Activated naive CD8-positive, alpha-beta T cell treated with anti-CD3 and anti-CD28 coated beads, Interleukin-2, amount 50 U/mL, for 24 hours (primary cell): ENCODE results near the gene SCN4A.
"Not testable (repeated sequence)": the region's sequence is repeated elsewhere in the genome, so short reads cannot be mapped to it uniquely, and the experiment has no call there.

Experiments
- ATAC-seq: fragments of 150-1000 bp; cut with Tn5 transposase; one replicate; pipeline ENCODE4 v1.10.0; 2021
- DNase-seq: peaks from one replicate; pipeline ENCODE4 v3.0.0; 2021
- H3K27ac Mint-ChIP-seq: one replicate; pipeline ENCODE4 v1.8.0; 2021; ENCODE audit warnings: mild to moderate bottlenecking, mixed read lengths
- H3K27me3 Mint-ChIP-seq: one replicate; pipeline ENCODE4 v1.8.0; 2021; ENCODE audit warnings: mixed read lengths
- H3K36me3 Mint-ChIP-seq: one replicate; pipeline ENCODE4 v1.8.0; 2021; ENCODE audit warnings: low read depth, mixed read lengths
- H3K4me1 Mint-ChIP-seq: one replicate; pipeline ENCODE4 v1.8.0; 2021; ENCODE audit warnings: mixed read lengths
- H3K4me3 Mint-ChIP-seq: one replicate; pipeline ENCODE4 v1.8.0; 2021; ENCODE audit warnings: mild to moderate bottlenecking, moderate library complexity, mixed read lengths
- H3K9me3 Mint-ChIP-seq: one replicate; pipeline ENCODE4 v1.8.0; 2021; ENCODE audit warnings: mixed read lengths

The SCN4A gene

GRCh38 chr17:63931981-63932561 lies 40.6 kb downstream of the SCN4A start, which contains the start of gene CD79B:
Gene CD79B, minus strand, starts transcription at chr17:63932331. Its CDS starts 70 bp downstream, at chr17:63932261.
- Mint-ChIP-seq H3K4me1 (peaks cover 31% of the 10 kb centered on the region), H3K9me3 (no peaks in the 10 kb centered on the region)
- peak; percentile 69 for DNase-seq

GRCh38 chr17:63930951-63931575 lies 41.7 kb downstream of the SCN4A start:
- Mint-ChIP-seq H3K4me1 (peaks cover 29% of the 10 kb centered on the region), H3K4me3 (peak overlapping the region; percentile 92), H3K36me3 (peaks cover 2% of the 10 kb centered on the region), H3K27me3 (no peaks in the 10 kb centered on the region), H3K9me3 (no peaks in the 10 kb centered on the region), H3K27ac (peak overlapping the region; percentile 88)
- DNase-seq (peak; percentile 72), ATAC-seq (peak; percentile 63)

More at GRCh38 chr17:63931981-63932561, 40.6 kb downstream of the SCN4A start, which contains the start of gene CD79B:
- Mint-ChIP-seq H3K27me3 (no peaks in the 10 kb centered on the region), H3K4me3 (peak within 1 kb of the TSS; percentile 92), H3K27ac (peak within 1 kb of the TSS; percentile 88), H3K36me3 (peaks cover 2% of the 10 kb centered on the region)
- peak; percentile 62 for ATAC-seq

DNA sequence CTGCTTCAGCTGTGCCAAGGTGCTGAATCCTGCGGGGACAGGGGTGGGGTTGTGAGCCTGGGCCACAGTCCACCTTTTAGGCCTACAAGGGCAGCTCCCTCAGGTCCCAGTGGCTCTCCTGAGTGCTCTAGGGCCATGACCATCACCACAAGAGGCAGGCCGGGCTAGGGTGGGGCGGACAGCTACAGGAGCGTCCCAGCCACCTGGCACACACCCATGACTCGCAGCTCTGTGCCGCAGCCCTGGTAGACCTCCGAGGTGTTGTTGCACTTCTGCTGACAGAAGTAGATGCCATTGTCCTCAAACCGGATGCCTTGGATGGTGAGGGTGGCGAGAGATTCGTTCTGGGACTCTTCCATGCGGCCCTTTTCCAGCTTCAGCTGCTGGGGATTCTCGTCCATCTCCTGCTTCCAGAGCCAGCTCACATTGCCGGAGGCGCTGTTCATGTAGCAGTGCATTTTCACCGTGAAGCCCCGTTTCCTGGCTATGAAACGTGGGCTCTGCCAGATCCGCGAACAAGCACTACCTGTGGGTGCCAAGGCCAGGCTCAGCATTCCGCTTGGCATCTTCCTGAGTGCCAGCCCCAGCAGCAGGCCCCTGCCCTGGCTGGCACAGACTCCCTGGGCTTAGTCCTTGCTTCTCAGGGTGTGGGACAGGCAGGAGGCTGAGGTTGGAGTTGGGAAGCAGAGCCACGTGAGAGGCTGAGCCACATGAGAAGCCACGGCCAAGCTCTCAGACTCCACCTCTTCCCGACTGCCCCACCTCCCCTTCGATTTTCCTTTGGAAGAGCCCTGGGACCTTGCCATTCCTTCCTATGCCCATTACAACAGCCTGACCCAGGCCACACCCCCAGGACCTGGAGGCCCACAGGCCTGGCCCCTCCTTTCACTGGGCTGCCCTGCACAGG lies 42.6 kb downstream of the SCN4A start:
- Mint-ChIP-seq H3K27ac (no peak overlapping the region), H3K27me3 (no peaks in the 10 kb centered on the region), H3K9me3 (no peaks in the 10 kb centered on the region), H3K4me1 (peaks cover 27% of the 10 kb centered on the region), H3K36me3 (peaks cover 2% of the 10 kb centered on the region), H3K4me3 (peak overlapping the region; percentile 92)
- no peak for DNase-seq
- ATAC-seq = no peak

- DNase-seq (no peak), ATAC-seq (no peak)
- Mint-ChIP-seq H3K27ac (no peak overlapping the region), H3K27me3 (no peaks in the 10 kb centered on the region), H3K4me3 (no peak overlapping the region), H3K4me1 (peaks cover 27% of the 10 kb centered on the region), H3K9me3 (no peaks in the 10 kb centered on the region), H3K36me3 (peaks cover 2% of the 10 kb centered on the region)
Observed at GRCh38 chr17:63928966-63929695, 43.6 kb downstream of the SCN4A start.

- Mint-ChIP-seq H3K4me3 (no peak overlapping the region), H3K27me3 (no peaks in the 10 kb centered on the region), H3K9me3 (no peaks in the 10 kb centered on the region), H3K27ac (no peak overlapping the region), H3K36me3 (peaks cover 2% of the 10 kb centered on the region), H3K4me1 (peaks cover 25% of the 10 kb centered on the region)
- ATAC-seq (no peak), DNase-seq (no peak)
Observed at GRCh38 chr17:63928172-63928666, 44.5 kb downstream of the SCN4A start.

- no peak overlapping the region for H3K4me3 Mint-ChIP-seq
- peaks cover 20% of the 10 kb centered on the region for H3K4me1 Mint-ChIP-seq
- H3K36me3 Mint-ChIP-seq = peaks cover 2% of the 10 kb centered on the region
- no peak for DNase-seq
- no peaks in the 10 kb centered on the region for H3K9me3 Mint-ChIP-seq
- ATAC-seq = no peak
- H3K27me3 Mint-ChIP-seq = no peaks in the 10 kb centered on the region
- H3K27ac Mint-ChIP-seq = no peak overlapping the region
Observed at GRCh38 chr17:63927464-63928171, 45.1 kb downstream of the SCN4A start.

GRCh38 chr17:63926164-63926563 lies 46.6 kb downstream of the SCN4A start:
- Mint-ChIP-seq H3K27ac (no peak overlapping the region), H3K27me3 (no peaks in the 10 kb centered on the region), H3K4me1 (peaks cover 13% of the 10 kb centered on the region), H3K4me3 (no peak overlapping the region), H3K9me3 (no peaks in the 10 kb centered on the region), H3K36me3 (peaks cover 2% of the 10 kb centered on the region)
- DNase-seq = no peak
- no peak for ATAC-seq

DNA sequence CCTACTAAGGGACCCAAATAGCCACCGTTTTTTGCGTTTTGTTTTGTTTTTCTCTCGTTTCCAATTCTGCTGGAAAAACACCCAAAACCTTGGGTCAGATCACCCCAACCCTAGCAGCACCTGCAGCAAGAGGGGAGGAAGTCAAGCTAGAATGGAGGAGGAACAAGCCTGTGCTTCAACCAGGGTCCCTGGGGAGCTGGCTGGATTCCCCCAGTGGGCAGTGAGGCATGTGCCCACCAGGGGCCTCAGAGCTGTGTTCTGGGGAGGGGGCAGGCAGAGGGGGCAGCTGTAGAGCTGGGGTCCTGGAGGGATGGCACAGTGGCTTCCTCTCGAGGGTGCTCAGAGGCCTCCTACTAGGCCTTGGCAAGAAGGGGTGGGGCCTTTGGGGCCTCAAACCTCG lies 47.1 kb downstream of the SCN4A start:
- no peak overlapping the region for H3K4me3 Mint-ChIP-seq
- peaks cover 10% of the 10 kb centered on the region for H3K4me1 Mint-ChIP-seq
- H3K27ac Mint-ChIP-seq = peak overlapping the region; percentile 35
- no peaks in the 10 kb centered on the region for H3K27me3 Mint-ChIP-seq
- no peak for ATAC-seq
- peaks cover 2% of the 10 kb centered on the region for H3K36me3 Mint-ChIP-seq
- no peak for DNase-seq
- H3K9me3 Mint-ChIP-seq = no peaks in the 10 kb centered on the region

GRCh38 chr17:63922402-63922801 lies 50.3 kb downstream of the SCN4A start:
- H3K27me3 Mint-ChIP-seq, DNase-seq, H3K36me3 Mint-ChIP-seq, H3K4me3 Mint-ChIP-seq, ATAC-seq, H3K9me3 Mint-ChIP-seq, H3K27ac Mint-ChIP-seq: not testable (repeated sequence)
- peaks cover 18% of the 10 kb centered on the region for H3K4me1 Mint-ChIP-seq

- H3K36me3 Mint-ChIP-seq, DNase-seq, H3K9me3 Mint-ChIP-seq, H3K27me3 Mint-ChIP-seq, H3K4me3 Mint-ChIP-seq, ATAC-seq, H3K27ac Mint-ChIP-seq: not testable (repeated sequence)
- H3K4me1 Mint-ChIP-seq = peaks cover 18% of the 10 kb centered on the region
Observed at GRCh38 chr17:63920779-63921178, 51.9 kb downstream of the SCN4A start.

DNA sequence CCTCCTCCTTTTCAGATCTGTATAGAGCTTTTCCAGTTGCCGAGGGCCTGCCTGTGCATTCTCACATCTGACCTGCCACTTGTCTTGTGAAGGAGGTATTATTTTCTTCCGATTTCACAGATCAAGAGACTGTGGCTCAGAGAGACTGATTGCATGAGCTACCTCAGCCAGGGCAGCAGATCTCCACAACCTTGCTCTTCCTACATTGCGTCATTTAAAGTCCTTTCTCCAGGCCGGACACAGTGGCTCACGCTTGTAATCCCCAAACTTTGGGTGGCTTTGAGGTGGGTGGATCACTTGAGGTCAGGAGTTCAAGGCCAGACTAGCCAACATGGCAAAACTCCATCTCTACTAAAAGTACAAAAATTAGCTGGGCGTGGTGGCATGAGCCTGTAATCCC lies 52.7 kb downstream of the SCN4A start:
- not testable (repeated sequence) for H3K9me3 Mint-ChIP-seq, H3K4me3 Mint-ChIP-seq, ATAC-seq, H3K36me3 Mint-ChIP-seq, DNase-seq, H3K27ac Mint-ChIP-seq, H3K27me3 Mint-ChIP-seq
- H3K4me1 Mint-ChIP-seq = peaks cover 18% of the 10 kb centered on the region

DNA sequence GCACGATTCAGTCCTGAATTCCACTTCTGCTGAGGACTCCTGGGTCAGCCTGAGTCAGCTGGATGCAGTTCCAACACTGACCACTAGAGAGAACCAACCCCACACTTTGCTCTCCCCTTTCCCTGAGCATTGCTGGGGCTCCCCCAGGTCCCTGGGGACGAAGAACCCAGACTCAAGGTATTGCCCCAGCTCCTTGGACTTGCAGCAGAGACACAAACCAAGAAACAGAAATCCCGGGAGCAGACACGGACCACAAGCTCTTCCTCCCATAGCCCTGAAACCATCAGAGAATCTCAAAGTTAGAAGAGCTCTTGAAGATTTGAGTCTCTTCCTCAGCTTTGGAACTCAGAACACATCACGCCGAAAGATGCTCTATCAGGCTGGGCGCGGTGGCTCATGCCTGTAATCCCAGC lies 53.4 kb downstream of the SCN4A start:
- H3K36me3 Mint-ChIP-seq = no peaks in the 10 kb centered on the region
- H3K4me1 Mint-ChIP-seq = peaks cover 19% of the 10 kb centered on the region
- no peaks in the 10 kb centered on the region for H3K9me3 Mint-ChIP-seq
- no peak overlapping the region for H3K27ac Mint-ChIP-seq
- no peaks in the 10 kb centered on the region for H3K27me3 Mint-ChIP-seq
- H3K4me3 Mint-ChIP-seq = no peak overlapping the region
- ATAC-seq (peak; percentile 88), DNase-seq (peak; percentile 76)

GRCh38 chr17:63918789-63919305 lies 53.9 kb downstream of the SCN4A start, which contains the start of gene GH1:
Gene GH1, minus strand, starts transcription at chr17:63918839. Its CDS starts 63 bp downstream, at chr17:63918776.
- H3K27ac Mint-ChIP-seq, H3K4me3 Mint-ChIP-seq, ATAC-seq, DNase-seq, H3K36me3 Mint-ChIP-seq, H3K9me3 Mint-ChIP-seq, H3K27me3 Mint-ChIP-seq: not testable (repeated sequence)
- peaks cover 19% of the 10 kb centered on the region for H3K4me1 Mint-ChIP-seq
